Neuron (in vitro differentiated cells): ENCODE results near the gene TAL1.

Experiments used
- H2AFZ ChIP-seq: one replicate; pipeline ENCODE4 v1.6.1; 2013; ENCODE audit warnings: low read depth, mild to moderate bottlenecking, inconsistent platforms, low read length, moderate library complexity
- H3K27me3 ChIP-seq: one replicate; pipeline ENCODE4 v1.6.1; 2013; ENCODE audit warnings: low read length; ENCODE audit not compliant: insufficient read depth
- H3K36me3 ChIP-seq: one replicate; pipeline ENCODE4 v1.6.1; 2013; ENCODE audit warnings: low read length; ENCODE audit not compliant: insufficient read depth
- H3K4me1 ChIP-seq: one replicate; pipeline ENCODE4 v1.6.1; 2013; ENCODE audit warnings: low read length; ENCODE audit not compliant: insufficient read depth
- H3K4me3 ChIP-seq: 2 replicates; pipeline ENCODE4 v1.5.1; 2013; ENCODE audit warnings: mild to moderate bottlenecking, low read length, moderate library complexity
- H3K9me3 ChIP-seq: one replicate; pipeline ENCODE4 v1.6.1; 2013; ENCODE audit warnings: low read length

TAL1 gene

DNA sequence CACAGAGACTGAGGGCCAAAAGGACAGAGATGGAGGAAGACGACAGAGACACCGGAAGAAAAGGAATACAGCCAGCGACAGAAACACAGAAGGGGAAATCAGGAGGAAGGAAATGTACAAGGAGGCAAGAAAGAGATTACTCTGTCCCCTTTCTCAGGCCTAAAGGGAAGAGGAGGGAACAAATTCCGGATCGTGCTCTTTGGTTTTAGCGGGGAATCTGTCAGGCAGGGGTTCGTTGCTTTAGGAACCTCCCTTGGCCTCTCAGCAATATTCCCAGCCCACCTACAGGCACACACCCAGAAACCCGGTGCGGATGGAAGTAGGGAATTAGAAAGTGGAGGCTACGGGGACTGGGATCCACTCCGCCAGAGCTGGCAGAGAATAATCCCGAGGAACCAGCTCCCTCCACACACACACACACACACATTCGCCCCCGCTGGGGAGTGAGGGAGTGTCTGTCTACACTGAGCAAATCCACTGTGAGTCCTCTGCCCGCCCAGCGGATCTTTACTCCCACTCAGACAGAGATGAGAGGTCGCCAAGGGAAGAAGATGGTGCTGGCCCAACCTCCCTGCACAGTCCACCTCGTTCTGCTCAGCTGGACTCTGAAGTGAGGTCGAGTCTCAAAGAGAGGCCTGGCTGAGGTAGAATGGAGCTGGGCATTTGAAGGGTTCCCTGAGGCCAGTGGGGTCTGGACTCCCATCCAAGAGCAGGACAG, 5.7 kb downstream of the TAL1 start:
- Histone ChIP-seq H3K27me3 (peaks cover 93% of the 10 kb centered on the region), H3K36me3 (no peaks in the 10 kb centered on the region), H2AFZ (no peak overlapping the region), H3K4me1 (peaks cover 3% of the 10 kb centered on the region), H3K4me3 (no peak overlapping the region), H3K9me3 (no peaks in the 10 kb centered on the region)

DNA sequence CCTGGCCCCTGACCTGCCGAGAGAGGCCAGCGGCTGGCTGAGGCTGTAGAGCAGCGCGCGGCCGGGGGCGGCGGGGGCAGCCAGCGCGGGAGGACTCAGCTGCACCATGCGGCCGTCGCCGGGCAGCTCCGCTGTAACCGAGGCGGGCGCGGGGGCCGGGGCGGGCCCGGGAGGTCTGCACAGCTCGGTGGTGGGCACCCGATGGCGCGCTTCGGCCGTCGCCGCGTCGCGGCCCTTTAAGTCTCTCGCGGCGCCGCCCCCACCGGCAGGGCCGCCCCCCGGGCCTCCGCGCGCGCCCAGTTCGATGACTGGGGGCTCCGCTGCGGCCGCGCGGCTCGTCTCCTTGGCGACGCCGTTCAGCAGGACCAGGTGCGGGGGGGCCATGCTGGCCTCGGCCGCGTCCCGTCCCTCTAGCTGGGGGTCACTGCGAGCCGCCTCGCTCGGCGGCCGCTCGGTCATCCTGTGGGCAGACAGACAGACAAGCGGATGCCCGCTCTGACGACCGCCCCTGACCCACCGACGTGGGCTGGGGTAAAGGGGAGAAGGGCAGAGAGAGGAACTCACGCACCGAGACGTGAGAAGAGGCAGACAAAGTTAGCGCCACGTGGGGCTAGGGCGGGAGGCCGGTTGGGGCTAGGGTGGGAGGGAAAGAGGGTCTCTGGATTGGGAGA, 6.5 kb downstream of the TAL1 start:
- Histone ChIP-seq H3K4me3 (peak overlapping the region; percentile 4), H3K36me3 (no peaks in the 10 kb centered on the region), H3K9me3 (no peaks in the 10 kb centered on the region)

DNA sequence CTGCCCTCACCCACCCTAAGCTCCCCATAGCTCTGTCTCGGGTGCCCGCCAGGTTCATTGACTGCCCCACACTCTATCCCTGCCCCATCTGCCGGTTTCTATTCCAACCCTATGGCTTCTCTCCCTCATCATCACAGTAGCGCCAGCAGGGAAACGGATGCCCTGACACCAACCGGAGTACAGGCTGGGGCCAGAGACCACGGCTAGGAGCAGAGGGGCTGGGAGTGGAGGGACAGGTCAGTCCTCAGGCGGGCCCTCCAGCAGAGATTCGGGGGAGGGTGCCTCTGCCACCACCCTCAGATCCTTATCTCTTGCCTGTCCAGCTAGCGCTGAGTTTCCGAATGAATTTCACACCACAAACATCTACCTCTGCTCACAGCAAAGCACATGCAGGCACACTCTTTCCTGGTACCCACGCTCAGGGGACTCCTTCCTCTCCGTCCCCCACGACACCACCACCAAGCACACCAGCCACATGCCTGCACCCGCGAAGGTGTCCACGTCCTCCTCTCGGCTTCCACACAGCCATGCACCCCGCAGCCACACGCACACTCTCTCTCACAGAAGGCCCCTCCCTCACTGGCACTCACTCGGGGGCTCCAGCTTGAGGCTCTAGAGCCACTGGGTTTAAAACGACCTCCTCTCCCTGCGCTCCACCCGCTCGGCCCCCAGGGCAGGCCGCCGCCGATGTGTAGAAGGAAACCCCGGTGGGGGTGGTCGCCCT, 7.2 kb downstream of the TAL1 start:
- Histone ChIP-seq H2AFZ (no peak overlapping the region), H3K36me3 (no peaks in the 10 kb centered on the region), H3K27me3 (peaks cover 82% of the 10 kb centered on the region), H3K4me3 (no peak overlapping the region), H3K4me1 (peaks cover 3% of the 10 kb centered on the region), H3K9me3 (no peaks in the 10 kb centered on the region)

More for the DNA sequence above, 6.5 kb downstream of the TAL1 start:
- Histone ChIP-seq H2AFZ (peak overlapping the region; percentile 22), H3K27me3 (peaks cover 89% of the 10 kb centered on the region), H3K4me1 (peaks cover 3% of the 10 kb centered on the region)

DNA sequence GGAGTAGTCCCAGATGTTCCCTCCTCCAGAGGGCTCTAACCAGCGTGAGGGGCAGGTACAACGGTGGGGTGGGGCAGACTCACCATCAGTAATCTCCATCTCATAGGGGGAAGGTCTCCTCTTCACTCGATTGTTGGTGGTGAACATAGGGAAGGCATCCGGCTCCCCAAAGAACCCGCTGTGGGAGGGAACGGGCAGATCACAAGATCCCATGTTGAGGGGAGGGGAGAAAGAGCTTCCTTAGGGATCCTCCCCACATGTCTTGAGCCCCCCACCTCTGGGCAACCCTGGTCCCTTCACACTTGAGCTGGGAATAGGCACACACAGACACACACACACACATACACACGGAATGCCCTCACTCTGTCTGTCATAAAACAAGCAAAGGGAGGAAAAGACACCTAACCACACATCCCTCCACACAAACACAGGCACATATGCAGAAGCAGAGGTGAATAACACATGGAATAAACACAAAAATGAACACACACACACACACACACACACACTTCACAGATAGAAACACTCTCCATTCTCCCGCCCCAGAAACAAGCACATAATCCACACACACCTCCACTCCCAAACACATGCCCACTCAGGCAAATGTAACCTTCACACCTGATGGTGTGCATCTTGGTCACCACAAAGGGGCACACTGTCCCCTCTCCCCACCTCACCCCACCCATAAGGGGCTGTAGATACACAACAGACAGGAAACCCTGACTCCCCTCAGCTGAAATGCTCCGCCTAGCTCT, 7.9 kb downstream of the TAL1 start:
- peaks cover 3% of the 10 kb centered on the region for H3K4me1 ChIP-seq
- H3K9me3 ChIP-seq = no peaks in the 10 kb centered on the region
- no peak overlapping the region for H3K4me3 ChIP-seq
- H2AFZ ChIP-seq = no peak overlapping the region
- H3K27me3 ChIP-seq = peaks cover 79% of the 10 kb centered on the region
- H3K36me3 ChIP-seq = no peaks in the 10 kb centered on the region

DNA sequence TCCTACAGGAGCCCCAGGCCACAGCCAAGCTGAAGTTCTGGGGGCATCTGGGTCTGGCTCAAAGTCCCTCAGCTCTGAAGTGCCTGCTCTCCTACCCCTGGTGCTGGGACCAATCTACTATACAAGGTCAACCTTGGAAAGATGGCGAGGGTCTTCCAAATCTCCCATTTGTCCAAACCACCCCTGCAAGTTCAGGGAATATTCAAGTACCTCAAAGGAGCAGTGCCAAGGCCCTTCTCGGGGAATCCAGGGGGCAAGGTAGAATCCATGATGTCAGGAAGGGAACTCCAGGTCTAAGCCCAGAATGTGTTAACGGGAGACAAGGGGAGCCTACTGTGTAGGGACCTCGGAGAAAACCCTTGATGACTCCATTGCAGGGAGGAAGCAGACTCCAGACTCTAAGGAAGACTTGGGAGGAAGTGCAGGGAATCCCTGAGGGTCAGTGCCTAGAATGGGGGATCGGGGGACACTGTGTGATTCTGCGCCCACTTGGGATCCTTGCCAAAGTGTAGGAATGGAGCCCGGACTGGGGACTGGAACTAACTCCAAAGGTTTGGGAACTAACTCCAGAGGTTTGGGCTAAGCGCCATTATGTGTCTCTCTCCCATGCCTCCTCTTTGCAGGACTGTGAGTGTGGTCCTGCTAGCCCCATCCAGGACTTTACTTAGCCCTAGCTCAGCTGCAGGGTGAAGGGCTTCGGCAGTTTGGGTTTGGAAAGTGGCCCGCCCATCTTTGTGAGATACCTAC, 8.7 kb downstream of the TAL1 start:
- Histone ChIP-seq H2AFZ (no peak overlapping the region), H3K27me3 (peaks cover 79% of the 10 kb centered on the region), H3K36me3 (no peaks in the 10 kb centered on the region), H3K4me1 (peaks cover 3% of the 10 kb centered on the region), H3K9me3 (no peaks in the 10 kb centered on the region), H3K4me3 (no peak overlapping the region)

DNA sequence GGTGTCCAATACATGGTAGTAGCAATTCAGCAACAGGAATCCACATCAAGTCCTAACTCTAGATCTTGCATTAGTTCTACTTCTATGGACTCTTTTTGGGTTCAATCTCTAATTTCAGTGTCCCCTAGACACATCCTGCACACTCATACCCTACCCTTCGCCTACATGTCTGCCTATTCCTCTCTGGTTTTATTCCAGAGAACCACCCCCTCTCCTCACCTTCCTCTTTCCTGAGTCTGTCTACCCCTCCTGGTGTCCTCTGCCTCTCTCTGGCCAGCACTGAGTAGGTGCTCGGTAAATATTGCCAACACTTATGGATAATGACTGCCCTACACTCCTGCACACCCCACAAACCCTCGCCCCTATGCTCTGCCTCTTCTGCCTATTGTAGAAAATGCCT, 9.5 kb downstream of the TAL1 start:
- Histone ChIP-seq H3K4me3 (no peak overlapping the region), H3K9me3 (no peaks in the 10 kb centered on the region), H3K4me1 (peaks cover 3% of the 10 kb centered on the region), H3K36me3 (no peaks in the 10 kb centered on the region), H3K27me3 (peaks cover 78% of the 10 kb centered on the region), H2AFZ (no peak overlapping the region)

DNA sequence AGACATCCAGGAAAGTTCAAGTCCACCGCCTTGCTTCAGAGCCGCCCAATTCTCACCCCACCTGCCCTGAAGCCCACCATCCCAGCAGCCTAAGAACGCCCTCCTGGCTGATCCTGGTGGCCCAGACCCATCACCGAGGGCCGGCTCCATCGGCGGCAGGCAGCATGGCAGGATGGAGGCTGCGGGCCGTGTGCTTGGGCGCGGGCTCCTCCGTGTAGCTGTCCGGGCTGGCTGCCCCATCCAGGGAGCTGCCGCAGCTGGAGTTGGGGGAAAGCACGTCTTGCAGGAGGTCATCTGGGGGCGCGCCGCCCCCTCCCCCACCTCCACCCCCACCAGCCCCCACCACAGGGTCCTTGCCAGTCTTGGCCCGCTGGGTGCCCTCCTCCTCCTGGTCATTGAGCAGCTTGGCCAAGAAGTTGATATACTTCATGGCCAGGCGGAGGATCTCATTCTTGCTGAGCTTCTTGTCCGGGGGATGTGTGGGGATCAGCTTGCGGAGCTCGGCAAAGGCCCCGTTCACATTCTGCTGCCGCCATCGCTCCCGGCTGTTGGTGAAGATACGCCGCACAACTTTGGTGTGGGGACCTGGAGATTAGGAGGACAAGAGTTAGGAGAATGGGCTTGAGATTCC, 12.3 kb downstream of the TAL1 start:
- Histone ChIP-seq H3K4me3 (no peak overlapping the region), H3K9me3 (peaks cover 2% of the 10 kb centered on the region), H2AFZ (no peak overlapping the region), H3K4me1 (no peaks in the 10 kb centered on the region), H3K36me3 (no peaks in the 10 kb centered on the region), H3K27me3 (peaks cover 55% of the 10 kb centered on the region)

DNA sequence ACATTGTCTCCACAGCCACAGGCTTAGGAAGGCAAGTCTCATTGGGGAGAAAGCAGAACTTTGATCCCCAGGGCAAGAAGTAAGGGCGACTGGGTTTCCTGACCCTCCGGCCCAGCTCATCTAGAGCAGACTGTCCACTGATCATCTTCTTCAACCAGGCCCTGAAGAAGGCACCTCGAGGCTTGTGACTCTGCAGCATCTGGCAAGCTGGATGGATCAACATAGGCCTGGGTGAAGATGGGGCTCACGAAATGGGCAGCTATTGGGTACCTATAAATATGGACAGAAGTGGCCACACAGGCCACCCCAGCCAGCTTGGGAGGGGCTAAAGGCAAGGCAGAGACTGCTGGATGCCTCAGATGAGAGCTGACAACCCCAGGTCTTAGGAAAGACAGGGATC, 13.0 kb downstream of the TAL1 start:
- Histone ChIP-seq H3K4me3 (no peak overlapping the region), H3K4me1 (no peaks in the 10 kb centered on the region), H3K9me3 (peaks cover 2% of the 10 kb centered on the region), H3K27me3 (peaks cover 51% of the 10 kb centered on the region), H2AFZ (no peak overlapping the region), H3K36me3 (no peaks in the 10 kb centered on the region)

DNA sequence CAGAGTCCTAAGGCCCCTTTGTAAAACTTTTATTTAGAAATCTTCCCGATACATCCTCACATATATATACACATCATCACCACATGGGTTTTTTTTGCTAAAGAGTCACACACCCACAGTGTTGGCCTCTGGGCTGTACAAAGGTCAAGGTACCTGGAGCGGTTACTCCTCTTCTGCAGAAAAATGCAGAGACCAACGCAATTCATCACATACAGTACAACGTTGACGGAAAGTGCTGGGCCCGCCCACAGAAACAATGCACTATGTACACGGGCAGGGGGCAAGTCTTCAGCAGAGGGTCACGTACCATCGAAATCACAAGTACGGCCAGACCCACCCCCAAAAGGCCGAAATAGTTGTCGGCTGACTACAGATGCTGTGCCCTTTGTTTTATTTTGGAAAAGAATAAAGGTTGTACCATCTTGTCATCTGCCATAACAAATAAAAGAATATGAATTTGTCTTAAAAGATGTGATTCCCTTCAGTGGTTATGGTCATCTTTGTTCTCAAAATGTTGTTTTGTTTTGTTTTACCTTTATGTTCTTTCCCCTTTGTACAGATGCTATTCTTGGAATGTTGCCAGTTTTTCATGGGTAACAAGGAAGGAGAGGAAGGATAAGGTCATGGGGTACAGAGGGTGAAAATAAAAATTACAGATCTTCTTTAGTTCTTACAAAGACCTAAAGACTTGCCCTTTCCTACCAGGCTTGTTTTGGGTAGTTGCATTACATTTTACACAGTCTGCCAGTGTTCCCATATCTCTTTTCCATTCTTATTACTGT, 15.6 kb downstream of the TAL1 start:
- Histone ChIP-seq H3K4me3 (no peak overlapping the region), H3K27me3 (peaks cover 30% of the 10 kb centered on the region)

DNA sequence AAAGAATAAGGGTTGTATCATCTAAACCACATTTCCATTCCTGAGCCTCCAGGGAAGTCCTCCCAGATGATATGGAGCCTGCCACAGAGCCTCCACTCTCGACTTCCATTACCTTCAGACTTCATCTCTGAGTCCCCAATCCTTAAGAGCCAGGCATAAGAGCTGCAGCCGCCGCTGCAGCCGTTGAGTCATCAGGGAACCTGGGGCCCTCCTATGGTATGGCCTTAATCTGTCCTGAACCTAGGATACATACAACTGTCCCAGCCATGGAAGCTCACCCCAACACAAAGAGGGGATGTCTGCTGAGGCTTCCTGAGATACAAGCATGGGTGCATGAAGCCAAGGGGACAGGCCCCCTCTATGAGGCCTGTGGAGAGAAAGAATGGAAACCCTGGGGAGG, 16.3 kb downstream of the TAL1 start:
- no peak overlapping the region for H3K4me3 ChIP-seq
- H2AFZ ChIP-seq = no peak overlapping the region
- H3K27me3 ChIP-seq = peaks cover 27% of the 10 kb centered on the region
- H3K36me3 ChIP-seq = no peaks in the 10 kb centered on the region
- no peaks in the 10 kb centered on the region for H3K4me1 ChIP-seq
- peaks cover 2% of the 10 kb centered on the region for H3K9me3 ChIP-seq

More for the DNA sequence above, 15.6 kb downstream of the TAL1 start:
- Histone ChIP-seq H3K9me3 (peaks cover 2% of the 10 kb centered on the region), H2AFZ (no peak overlapping the region), H3K36me3 (no peaks in the 10 kb centered on the region), H3K4me1 (no peaks in the 10 kb centered on the region)

DNA sequence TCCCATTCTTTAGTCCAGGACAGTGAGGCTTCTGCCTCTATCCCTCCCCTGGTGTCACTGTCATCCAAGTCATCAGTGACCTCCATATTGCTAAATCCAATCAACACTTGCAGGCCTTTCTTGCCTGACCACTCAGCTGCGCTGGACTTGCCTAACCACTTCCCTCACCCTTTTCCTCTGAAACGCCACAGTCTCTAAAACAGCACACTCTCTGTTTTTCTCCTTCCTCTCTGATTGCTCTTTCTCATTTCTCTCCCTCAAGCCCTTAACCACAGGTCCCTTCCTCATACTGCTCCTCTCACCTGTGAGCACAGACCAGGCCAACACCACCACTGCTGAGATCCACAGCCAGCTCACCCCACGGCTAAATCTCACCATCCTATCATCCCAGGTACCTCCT, 17.5 kb downstream of the TAL1 start:
- Histone ChIP-seq H3K9me3 (peaks cover 2% of the 10 kb centered on the region), H2AFZ (no peak overlapping the region), H3K4me1 (no peaks in the 10 kb centered on the region), H3K36me3 (no peaks in the 10 kb centered on the region), H3K27me3 (peaks cover 27% of the 10 kb centered on the region), H3K4me3 (no peak overlapping the region)
